Smooth muscle cell of the pulmonary artery (primary cell): Measurements from ENCODE around the gene TMIE. TPM values are rescaled to one million over a fixed set of nuclear protein-coding genes. Genes with fewer than 3 reads are reported as not detected.

Experiments
- total RNA-seq: library from RNA; depleted of rRNA; stranded (reverse); fragments of >200 nt; gene quantifications from 2 replicates; pipeline ENCODE4 v1.2.3, GENCODE V29; 2014

The TMIE gene
- 0.07 and 0.23 TPM in 2 replicates for total RNA-seq

DNA sequence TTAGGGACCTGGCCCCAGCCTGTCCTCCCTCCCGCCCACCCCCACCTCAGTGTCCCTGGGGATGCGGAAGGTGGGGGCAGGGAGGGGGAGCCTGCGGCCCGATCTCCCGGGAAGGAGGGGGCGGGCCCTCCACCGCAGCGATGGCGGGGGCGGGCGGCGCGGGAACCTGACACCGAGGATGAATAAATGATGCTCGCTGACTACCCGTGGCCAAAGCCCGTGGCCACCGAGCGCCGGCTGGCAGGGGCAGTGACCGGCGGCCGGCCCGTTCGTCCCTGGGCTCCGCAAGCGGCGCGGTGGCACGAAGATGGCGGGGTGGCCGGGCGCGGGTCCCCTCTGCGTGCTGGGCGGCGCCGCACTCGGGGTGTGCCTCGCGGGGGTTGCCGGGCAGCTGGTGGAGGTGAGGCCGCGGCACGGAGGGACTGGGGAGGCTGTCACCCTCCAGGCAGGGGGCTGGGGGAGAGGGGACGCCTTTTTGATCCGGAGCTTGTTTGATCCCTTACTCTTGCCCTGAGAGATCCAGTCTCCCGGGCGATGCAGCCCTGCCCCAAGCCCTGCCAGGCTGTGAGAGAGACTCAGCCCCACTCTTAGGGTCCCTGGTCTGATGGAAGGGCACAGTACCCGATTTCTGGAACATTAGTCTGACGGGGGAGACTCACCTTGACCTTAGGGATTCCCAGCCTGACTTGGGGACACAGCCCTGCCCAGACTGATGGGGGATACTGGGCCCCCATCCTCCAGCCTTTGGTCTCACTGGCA lies at the start of gene TMIE:
TSS of gene TMIE (plus strand) at position 212 of the 759 bp plus-strand sequence. CDS start at position 308, 96 bp downstream.

GRCh38 chr3:46693038-46693891 lies 7.9 kb upstream of the TMIE start, which contains the start of gene ALS2CL:
TSS of gene ALS2CL (minus strand) at chr3:46693679. CDS start at chr3:46689440, 4,239 bp downstream.

GRCh38 chr3:46717447-46718231 lies 16.4 kb downstream of the TMIE start, which contains the start of gene PRSS50:
TSS of gene PRSS50 (minus strand) at chr3:46717869. CDS start at chr3:46717824, 45 bp downstream.

Other genes with a start within 250 kb of the TMIE start
- 1.7 TPM in 1 of 2 replicates, not detected in the other for gene LTF, start 236.5 kb upstream of the TMIE start, total RNA-seq
- not detected in 2 replicates for gene RTP3, start 203.4 kb upstream of the TMIE start, total RNA-seq
- gene LRRC2, start 135.1 kb upstream of the TMIE start, total RNA-seq: 0.36 and 1.5 TPM in 2 replicates
- not detected in 2 replicates for gene FAM240A, start 88.9 kb upstream of the TMIE start, total RNA-seq
- gene ALS2CL, start 7.7 kb upstream of the TMIE start, total RNA-seq: 1.8 and 3.2 TPM in 2 replicates
- not detected in 2 replicates for gene PRSS50, start 16.5 kb downstream of the TMIE start, total RNA-seq
- gene MYL3, start 162.1 kb downstream of the TMIE start, total RNA-seq: not detected in 2 replicates
- 0.20 and 2.1 TPM in 2 replicates for gene PTH1R, start 176.3 kb downstream of the TMIE start, total RNA-seq